Kidney (tissue), 14 donors: ENCODE data around the gene SECISBP2L. TPM values are rescaled to one million over a fixed set of nuclear protein-coding genes. Genes with fewer than 3 reads are reported as not detected.

Source experiments
- DNase-seq, 5 donors: peaks; one replicate each; pipeline ENCODE4 v3.0.0-alpha.2; 2013 to 2020
- FAIRE-seq: peaks from 2 replicates; lab custom pipeline; 2012; peaks lifted over from hg19 to GRCh38; lab: Jason Lieb, UNC
- H3K27ac ChIP-seq, 2 donors: one replicate each; pipeline ENCODE4 v1.7.0; 2013; ENCODE audit warnings: low read depth in 2 of 2, low read length in 2 of 2, inconsistent platforms in 1 of 2
- H3K27me3 ChIP-seq: one replicate; pipeline ENCODE4 v1.7.1; 2013; ENCODE audit warnings: low read length, inconsistent platforms; ENCODE audit not compliant: control insufficient read depth, insufficient read depth
- H3K36me3 ChIP-seq, 3 donors: one replicate each; pipeline versions ENCODE4 v1.7.0 to v1.7.1; 2013; ENCODE audit warnings: low read length in 3 of 3, control low read depth in 1 of 3, inconsistent platforms in 1 of 3; ENCODE audit not compliant: insufficient read depth in 3 of 3, control insufficient read depth in 2 of 3
- H3K4me1 ChIP-seq, 3 donors: one replicate each; pipeline versions ENCODE4 v1.7.0 to v1.7.1; 2013; ENCODE audit warnings: low read length in 3 of 3, inconsistent platforms in 1 of 3, low read depth in 1 of 3; ENCODE audit not compliant: control insufficient read depth in 2 of 3, insufficient read depth in 2 of 3
- H3K4me3 ChIP-seq, 3 donors: one replicate each; pipeline versions ENCODE4 v1.7.0 to v1.8.1; 2013; ENCODE audit warnings: low read length in 3 of 3, control low read depth in 1 of 3, inconsistent platforms in 1 of 3
- H3K9ac ChIP-seq, 3 donors: one replicate each; pipeline versions ENCODE4 v1.7.0 to v1.7.1; 2013; ENCODE audit warnings: low read length in 3 of 3, control low read depth in 1 of 3, inconsistent platforms in 1 of 3
- H3K9me3 ChIP-seq, 3 donors: one replicate each; pipeline versions ENCODE4 v1.7.0 to v1.7.1; 2013; ENCODE audit warnings: low read length in 3 of 3, control low read depth in 1 of 3, inconsistent platforms in 1 of 3; ENCODE audit not compliant: control insufficient read depth in 2 of 3, insufficient read depth in 1 of 3
- intact Hi-C: fragments of 100-400 bp; cut with DNase I; formaldehyde crosslinking; loops from one replicate; pipeline ENCODE4 v1.11.1; 2022
- polyA plus RNA-seq: library from polyadenylated mRNA; stranded (reverse); fragments of 350-450 nt; fragmentation: Illumina TruSeq; extraction: RNeasy Lipid Tissue Mini Kit (QIAGEN cat#74804); gene quantifications from one replicate; pipeline ENCODE4 v1.2.3, GENCODE V29; 2014; ENCODE audit warnings: low read depth, low replicate concordance; ENCODE audit not compliant: insufficient read depth
- total RNA-seq: library from RNA; stranded (reverse); fragmentation: NEBNext Ultra II Directional; extraction: Animal tissue kit (Norgen Biotek cat#: 25700); gene quantifications from one replicate; pipeline ENCODE4 v1.2.1, GENCODE V29; 2021
- TF ChIP-seq, protein P1 (sequence below): IDR thresholded peaks from 3 replicates; pipeline ENCODE4 v1.5.1; 2012; ENCODE audit warnings: mild to moderate bottlenecking, moderate library complexity, borderline replicate concordance; ENCODE audit not compliant: insufficient read depth; ENCODE audit errors: extremely low read depth
- donor health status: control.
- donor health status: control.
- donor health status: control.
- donor health status: control.
- donor health status: control.
- donor health status: DM: yes; HTN: yes; CAD: no.
- donor health status: Normal renal cell carcinoma (clear cell type).

Gene SECISBP2L
- total and polyA plus RNA-seq, 2 donors from 2014 or later, result 10.2 to 67.0 TPM

DNA sequence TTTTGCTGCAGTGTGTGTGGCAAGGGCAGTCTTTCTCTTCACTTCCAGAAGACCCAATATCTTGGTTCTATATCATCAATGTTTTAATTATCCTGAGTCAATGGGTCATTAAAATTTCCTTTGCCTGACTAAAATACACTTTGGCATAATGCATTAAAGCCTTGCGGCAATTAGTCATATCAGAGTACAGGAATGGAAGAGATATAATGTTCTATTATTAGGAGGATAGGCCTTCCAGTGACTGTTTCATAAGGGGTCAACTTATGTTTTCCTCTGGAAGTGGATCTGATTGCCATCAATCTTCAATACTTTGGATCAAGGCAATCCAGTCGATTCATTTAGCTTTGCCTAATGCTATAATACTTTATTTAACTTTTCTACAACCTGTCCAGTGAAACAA is 9.4 kb upstream of the SECISBP2L start:
- DNase-seq (no peak), FAIRE-seq (no peak)
- Histone ChIP-seq H3K9me3 (no peaks in the 10 kb centered on the region), H3K4me3 (no peak overlapping the region), H3K36me3 (no peaks in the 10 kb centered on the region), H3K27me3 (no peaks in the 10 kb centered on the region), H3K27ac (no peak overlapping the region), H3K9ac (no peak overlapping the region), H3K4me1 (no peaks in the 10 kb centered on the region)
- TF ChIP-seq, protein P1, sequence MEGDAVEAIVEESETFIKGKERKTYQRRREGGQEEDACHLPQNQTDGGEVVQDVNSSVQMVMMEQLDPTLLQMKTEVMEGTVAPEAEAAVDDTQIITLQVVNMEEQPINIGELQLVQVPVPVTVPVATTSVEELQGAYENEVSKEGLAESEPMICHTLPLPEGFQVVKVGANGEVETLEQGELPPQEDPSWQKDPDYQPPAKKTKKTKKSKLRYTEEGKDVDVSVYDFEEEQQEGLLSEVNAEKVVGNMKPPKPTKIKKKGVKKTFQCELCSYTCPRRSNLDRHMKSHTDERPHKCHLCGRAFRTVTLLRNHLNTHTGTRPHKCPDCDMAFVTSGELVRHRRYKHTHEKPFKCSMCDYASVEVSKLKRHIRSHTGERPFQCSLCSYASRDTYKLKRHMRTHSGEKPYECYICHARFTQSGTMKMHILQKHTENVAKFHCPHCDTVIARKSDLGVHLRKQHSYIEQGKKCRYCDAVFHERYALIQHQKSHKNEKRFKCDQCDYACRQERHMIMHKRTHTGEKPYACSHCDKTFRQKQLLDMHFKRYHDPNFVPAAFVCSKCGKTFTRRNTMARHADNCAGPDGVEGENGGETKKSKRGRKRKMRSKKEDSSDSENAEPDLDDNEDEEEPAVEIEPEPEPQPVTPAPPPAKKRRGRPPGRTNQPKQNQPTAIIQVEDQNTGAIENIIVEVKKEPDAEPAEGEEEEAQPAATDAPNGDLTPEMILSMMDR, result no peak
- intact Hi-C loops, result no loop called here

DNA sequence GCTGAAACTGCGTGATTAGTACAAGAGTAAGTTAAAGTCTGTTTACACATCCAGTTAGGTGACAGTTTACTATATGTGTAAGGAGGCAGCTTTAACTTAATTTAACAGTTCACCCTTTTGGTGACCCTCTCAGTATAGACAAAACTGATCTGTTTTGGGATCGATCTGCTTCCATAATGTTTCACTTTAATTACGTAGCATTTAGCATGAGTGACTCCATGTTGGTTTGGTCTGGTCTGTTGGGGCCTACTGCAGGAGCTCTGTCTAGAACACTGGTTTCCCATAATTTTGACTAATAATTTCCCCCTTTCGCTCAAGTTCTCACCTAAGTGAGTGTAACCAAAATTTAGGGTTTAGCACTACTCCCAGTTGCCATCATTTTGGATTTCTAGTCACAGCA is 6.4 kb upstream of the SECISBP2L start:
- Histone ChIP-seq H3K27ac (no peak overlapping the region), H3K4me1 (no peaks in the 10 kb centered on the region), H3K4me3 (no peak overlapping the region), H3K9ac (no peak overlapping the region), H3K27me3 (no peaks in the 10 kb centered on the region), H3K36me3 (no peaks in the 10 kb centered on the region), H3K9me3 (no peaks in the 10 kb centered on the region)
- DNase-seq (no peak), FAIRE-seq (no peak)
- intact Hi-C loops, result no loop called here
- TF ChIP-seq, protein P1, result no peak

DNA sequence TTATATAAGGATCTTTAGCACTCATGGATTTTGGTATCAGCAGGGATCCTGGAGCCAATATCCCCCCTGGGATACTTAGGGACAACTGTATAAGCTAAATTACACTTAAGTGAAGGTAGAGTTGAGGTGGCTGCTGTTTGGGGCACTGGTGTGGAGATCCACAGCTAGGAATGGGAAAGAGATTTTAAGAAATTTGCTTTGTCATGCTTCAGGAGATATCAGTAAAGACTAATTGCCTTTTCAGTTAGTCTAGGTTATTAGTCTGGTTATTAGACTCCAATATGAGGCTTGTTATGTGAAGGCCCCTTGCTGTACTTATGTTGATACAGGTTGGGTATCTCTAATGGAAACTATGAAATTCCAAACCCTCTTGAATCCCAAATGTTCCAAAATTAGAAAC is 1.2 kb upstream of the SECISBP2L start:
- H3K9ac ChIP-seq, result no peak overlapping the region
- FAIRE-seq, result no peak
- peaks cover 0 to 5% (median 0%) of the 10 kb centered on the region in 3 donors for H3K4me1 ChIP-seq
- TF ChIP-seq, protein P1, result no peak
- no peak for DNase-seq
- no peak overlapping the region for H3K4me3 ChIP-seq
- H3K27me3 ChIP-seq, result no peaks in the 10 kb centered on the region
- H3K9me3 ChIP-seq, result no peaks in the 10 kb centered on the region
- H3K27ac ChIP-seq, result no peak overlapping the region
- intact Hi-C loops, result no loop called here
- no peaks in the 10 kb centered on the region for H3K36me3 ChIP-seq

DNA sequence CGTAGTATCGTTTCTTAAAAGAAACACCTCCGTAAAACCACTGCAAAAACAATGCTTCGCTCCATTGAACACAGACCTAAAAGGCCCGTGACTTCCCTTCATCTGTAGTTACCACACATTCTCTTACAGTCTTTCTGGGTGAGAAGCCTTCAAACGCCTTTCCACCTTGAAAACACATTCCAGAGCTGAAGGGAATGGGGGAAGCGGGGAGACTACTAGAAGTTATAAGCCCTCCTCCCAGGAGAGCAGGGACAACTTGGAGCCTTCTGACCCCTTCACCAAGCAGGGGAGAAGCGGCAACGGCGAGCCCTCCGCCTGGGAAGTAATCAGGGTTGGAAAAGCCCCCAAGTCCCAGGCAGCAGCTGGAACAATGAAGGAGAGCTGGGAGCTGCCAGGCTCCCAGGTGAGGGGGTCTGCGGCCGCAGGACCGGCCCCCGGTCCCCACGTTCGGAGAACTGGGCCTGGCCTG is 461 bp downstream of the SECISBP2L start:
- Histone ChIP-seq H3K4me1 (peaks cover 0 to 5% (median 0%) of the 10 kb centered on the region in 3 donors), H3K9ac (peak overlapping the region; percentile 93 to 95 (median 94)), H3K36me3 (no peaks in the 10 kb centered on the region), H3K27me3 (no peaks in the 10 kb centered on the region), H3K4me3 (peak overlapping the region; percentile 71 to 96 (median 94)), H3K9me3 (no peaks in the 10 kb centered on the region), H3K27ac (peak overlapping the region; percentile 20 to 83)
- intact Hi-C loops, result no loop called here
- peak in 3 of 5 donors; percentile 57 to 84 (median 73) for DNase-seq
- no peak for FAIRE-seq
- TF ChIP-seq, protein P1, result no peak
